T-helper 17 cell (primary cell): ENCODE results near the gene RB1. TPM values are rescaled to one million over a fixed set of nuclear protein-coding genes. Genes with fewer than 3 reads are reported as not detected.
A peak's percentile ranks its signal among the peaks of the same experiment; 100 is the strongest.

Experiments
- ATAC-seq: fragments of 150-1000 bp; cut with Tn5 transposase; 2 replicates; pipeline ENCODE4 v1.10.0; 2021; ENCODE audit warnings: mild to moderate bottlenecking, moderate library complexity
- DNase-seq, 3 donors: peaks; one replicate each; pipeline versions ENCODE4 v3.0.0 to v3.0.0-alpha.2; 2020 to 2021
- H3K9me3 ChIP-seq: one replicate; pipeline ENCODE4 v1.7.0; 2013; ENCODE audit warnings: low read length, mild to moderate bottlenecking; ENCODE audit not compliant: control insufficient read depth, poor library complexity, severe bottlenecking
- H3K27ac Mint-ChIP-seq: one replicate; pipeline ENCODE4 v1.8.0; 2022; ENCODE audit warnings: mild to moderate bottlenecking, moderate library complexity, mixed read lengths
- H3K27me3 Mint-ChIP-seq: one replicate; pipeline ENCODE4 v1.8.0; 2022; ENCODE audit warnings: mixed read lengths
- H3K36me3 Mint-ChIP-seq: one replicate; pipeline ENCODE4 v1.8.0; 2022; ENCODE audit warnings: low read depth, mixed read lengths
- H3K4me1 Mint-ChIP-seq: one replicate; pipeline ENCODE4 v1.8.0; 2022; ENCODE audit warnings: mild to moderate bottlenecking, mixed read lengths
- H3K4me3 Mint-ChIP-seq: one replicate; pipeline ENCODE4 v1.8.0; 2022; ENCODE audit warnings: mild to moderate bottlenecking, moderate library complexity, mixed read lengths
- total RNA-seq, 4 donors: library from RNA in 2 of 4; stranded (reverse) in 2 of 4; gene quantifications; one replicate each; pipeline ENCODE4 v1.2.3 and lab custom pipeline; 2022 to 2026

The RB1 gene
- total RNA-seq, 2 donors from 2014 or later, result 15.9 to 16.2 TPM

- H3K9me3 ChIP-seq, result no peaks in the 10 kb centered on the region
- no peak overlapping the region for H3K4me3 Mint-ChIP-seq
- no peak for DNase-seq
- peaks cover 2% of the 10 kb centered on the region for H3K36me3 Mint-ChIP-seq
- H3K27me3 Mint-ChIP-seq, result no peaks in the 10 kb centered on the region
- H3K4me1 Mint-ChIP-seq, result peaks cover 2% of the 10 kb centered on the region
- ATAC-seq, result no peak
- H3K27ac Mint-ChIP-seq, result peak overlapping the region; percentile 39
These were observed 173.1 kb downstream of the RB1 start for GRCh38 chr13:48476686-48477085.

- no peaks in the 10 kb centered on the region for H3K27me3 Mint-ChIP-seq
- no peak overlapping the region for H3K27ac Mint-ChIP-seq
- peaks cover 2% of the 10 kb centered on the region for H3K36me3 Mint-ChIP-seq
- ATAC-seq (no peak), DNase-seq (no peak)
- H3K9me3 ChIP-seq, result no peaks in the 10 kb centered on the region
- peaks cover 3% of the 10 kb centered on the region for H3K4me1 Mint-ChIP-seq
- no peak overlapping the region for H3K4me3 Mint-ChIP-seq
These were observed 173.8 kb downstream of the RB1 start for GRCh38 chr13:48477191-48477855.

- Mint-ChIP-seq H3K27me3 (no peaks in the 10 kb centered on the region), H3K36me3 (peaks cover 4% of the 10 kb centered on the region), H3K4me3 (no peak overlapping the region), H3K4me1 (peaks cover 10% of the 10 kb centered on the region), H3K27ac (no peak overlapping the region)
- DNase-seq, result no peak
- no peak for ATAC-seq
- no peaks in the 10 kb centered on the region for H3K9me3 ChIP-seq
These were observed 174.8 kb downstream of the RB1 start for GRCh38 chr13:48478391-48478790.

GRCh38 chr13:48483575-48483974 lies 180.0 kb downstream of the RB1 start:
- no peaks in the 10 kb centered on the region for H3K27me3 Mint-ChIP-seq
- no peak for DNase-seq
- H3K27ac Mint-ChIP-seq, result no peak overlapping the region
- H3K9me3 ChIP-seq, result no peaks in the 10 kb centered on the region
- H3K4me3 Mint-ChIP-seq, result no peak overlapping the region
- peaks cover 8% of the 10 kb centered on the region for H3K36me3 Mint-ChIP-seq
- no peak for ATAC-seq
- peaks cover 24% of the 10 kb centered on the region for H3K4me1 Mint-ChIP-seq

- Mint-ChIP-seq H3K4me1 (peaks cover 33% of the 10 kb centered on the region), H3K36me3 (peaks cover 8% of the 10 kb centered on the region), H3K27me3 (no peaks in the 10 kb centered on the region), H3K4me3 (no peak overlapping the region), H3K27ac (peak overlapping the region; percentile 39)
- DNase-seq, result no peak
- no peak for ATAC-seq
- H3K9me3 ChIP-seq, result no peaks in the 10 kb centered on the region
These were observed 181.9 kb downstream of the RB1 start for GRCh38 chr13:48485432-48485831.

- H3K9me3 ChIP-seq, result no peaks in the 10 kb centered on the region
- Mint-ChIP-seq H3K27me3 (no peaks in the 10 kb centered on the region), H3K4me3 (no peak overlapping the region), H3K36me3 (peaks cover 8% of the 10 kb centered on the region), H3K4me1 (peaks cover 35% of the 10 kb centered on the region), H3K27ac (no peak overlapping the region)
- ATAC-seq (no peak), DNase-seq (no peak)
These were observed 182.8 kb downstream of the RB1 start for GRCh38 chr13:48486362-48486761.

GRCh38 chr13:48486836-48487235 lies 183.3 kb downstream of the RB1 start:
- H3K4me3 Mint-ChIP-seq, result no peak overlapping the region
- H3K4me1 Mint-ChIP-seq, result peaks cover 37% of the 10 kb centered on the region
- peaks cover 8% of the 10 kb centered on the region for H3K36me3 Mint-ChIP-seq
- H3K27me3 Mint-ChIP-seq, result no peaks in the 10 kb centered on the region
- no peak for DNase-seq
- no peak overlapping the region for H3K27ac Mint-ChIP-seq
- no peaks in the 10 kb centered on the region for H3K9me3 ChIP-seq
- ATAC-seq, result peak; percentile 49

- ATAC-seq, result no peak
These were observed 184.4 kb downstream of the RB1 start for GRCh38 chr13:48487968-48488367.

GRCh38 chr13:48488995-48489394 lies 185.4 kb downstream of the RB1 start:
- DNase-seq (no peak), ATAC-seq (no peak)
- peak overlapping the region; percentile 61 for H3K4me3 Mint-ChIP-seq
- H3K27ac Mint-ChIP-seq, result no peak overlapping the region
- peaks cover 29% of the 10 kb centered on the region for H3K4me1 Mint-ChIP-seq
- H3K36me3 Mint-ChIP-seq, result peaks cover 6% of the 10 kb centered on the region
- no peaks in the 10 kb centered on the region for H3K9me3 ChIP-seq
- H3K27me3 Mint-ChIP-seq, result no peaks in the 10 kb centered on the region

More at GRCh38 chr13:48487968-48488367, 184.4 kb downstream of the RB1 start:
- DNase-seq, result no peak
- H3K9me3 ChIP-seq, result no peaks in the 10 kb centered on the region
- Mint-ChIP-seq H3K4me3 (no peak overlapping the region), H3K27me3 (no peaks in the 10 kb centered on the region), H3K36me3 (peaks cover 6% of the 10 kb centered on the region), H3K27ac (no peak overlapping the region), H3K4me1 (peaks cover 30% of the 10 kb centered on the region)

GRCh38 chr13:48489666-48490065 lies 186.1 kb downstream of the RB1 start:
- Mint-ChIP-seq H3K4me3 (peak overlapping the region; percentile 43), H3K27me3 (no peaks in the 10 kb centered on the region), H3K4me1 (peaks cover 29% of the 10 kb centered on the region), H3K36me3 (peaks cover 6% of the 10 kb centered on the region), H3K27ac (no peak overlapping the region)
- no peaks in the 10 kb centered on the region for H3K9me3 ChIP-seq
- ATAC-seq (no peak), DNase-seq (no peak)

GRCh38 chr13:48490241-48490640 lies 186.7 kb downstream of the RB1 start:
- H3K36me3 Mint-ChIP-seq, result peaks cover 6% of the 10 kb centered on the region
- H3K4me1 Mint-ChIP-seq, result peaks cover 24% of the 10 kb centered on the region
- H3K27ac Mint-ChIP-seq, result no peak overlapping the region
- no peak for ATAC-seq
- no peaks in the 10 kb centered on the region for H3K9me3 ChIP-seq
- H3K4me3 Mint-ChIP-seq, result peak overlapping the region; percentile 43
- no peak for DNase-seq
- H3K27me3 Mint-ChIP-seq, result no peaks in the 10 kb centered on the region

- Mint-ChIP-seq H3K4me3 (no peak overlapping the region), H3K27ac (no peak overlapping the region), H3K27me3 (no peaks in the 10 kb centered on the region), H3K4me1 (peaks cover 26% of the 10 kb centered on the region), H3K36me3 (peaks cover 4% of the 10 kb centered on the region)
- DNase-seq, result no peak
- no peak for ATAC-seq
- no peaks in the 10 kb centered on the region for H3K9me3 ChIP-seq
These were observed 188.0 kb downstream of the RB1 start for GRCh38 chr13:48491423-48492095.

GRCh38 chr13:48492096-48492440 lies 188.5 kb downstream of the RB1 start:
- Mint-ChIP-seq H3K4me3 (no peak overlapping the region), H3K27me3 (no peaks in the 10 kb centered on the region), H3K36me3 (peaks cover 4% of the 10 kb centered on the region), H3K27ac (no peak overlapping the region), H3K4me1 (peaks cover 29% of the 10 kb centered on the region)
- no peaks in the 10 kb centered on the region for H3K9me3 ChIP-seq
- DNase-seq (no peak), ATAC-seq (peak; percentile 39)
